Fibroblast of lung (primary cell): ENCODE results near the gene MTARC1.

ENCODE experiments used
- CTCF ChIP-seq, 2 donors: IDR thresholded peaks in 1 of 2; conservative IDR thresholded peaks in 1 of 2; 1 replicate in 1 of 2; 2 replicates in 1 of 2; pipeline ENCODE4 v1.5.1; 2011 to 2012; ENCODE audit warnings: low read length in 2 of 2, control low read depth in 1 of 2, inconsistent platforms in 1 of 2, low read depth in 1 of 2, mild to moderate bottlenecking in 1 of 2
- EZH2 ChIP-seq: IDR thresholded peaks from 2 replicates; pipeline ENCODE4 v1.5.1; 2012; ENCODE audit warnings: low read length, control low read depth, mild to moderate bottlenecking; ENCODE audit errors: missing control alignments

- no peak for TF ChIP-seq CTCF (conservative IDR thresholded peaks at IDR 0.05 in 1 of 2, IDR thresholded peaks at IDR 0.05 in 1 of 2; ENCODE audit: low read depth in 1 of 2, low read length in 2 of 2)
- TF ChIP-seq EZH2, result no peak
These were observed 31.2 kb downstream of the MTARC1 start for GRCh38 chr1:220817907-220818306.
